NCI-H1092 (cell line): ENCODE data around the gene GBF1.

ENCODE experiments used
- DNase-seq: peaks from one replicate; lab custom pipeline; 2025; lab: John Stamatoyannopoulos, UW

GBF1 gene

DNA sequence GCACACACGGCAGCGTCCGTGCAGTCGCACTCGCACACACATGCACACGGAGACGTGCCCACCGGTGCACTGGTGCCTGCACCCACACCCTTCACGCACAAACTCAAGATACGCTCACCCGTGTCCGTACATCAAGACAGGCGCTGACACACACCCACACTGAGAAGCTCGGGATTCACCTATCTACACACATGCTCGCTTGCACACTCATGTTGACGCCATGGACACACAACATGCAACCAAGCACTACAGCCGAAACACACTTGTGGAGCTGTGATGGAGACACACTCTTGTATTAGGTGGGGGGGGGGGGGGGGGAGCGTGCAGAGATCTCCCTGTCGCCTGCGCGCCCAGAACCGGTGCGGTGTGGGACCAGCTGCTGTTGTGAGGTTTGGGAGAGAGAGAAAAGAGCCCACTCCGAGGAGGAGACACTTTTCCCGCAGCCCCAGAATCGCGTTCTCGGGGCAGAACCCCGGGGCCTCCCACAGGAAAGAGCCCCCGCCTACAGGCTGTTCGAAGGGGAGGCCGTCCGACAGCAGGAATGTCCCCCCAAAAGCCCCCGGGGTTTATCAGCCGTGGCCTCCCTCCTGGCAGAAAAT is 149.6 kb downstream of the GBF1 start:
- DNase-seq, result no peak

DNA sequence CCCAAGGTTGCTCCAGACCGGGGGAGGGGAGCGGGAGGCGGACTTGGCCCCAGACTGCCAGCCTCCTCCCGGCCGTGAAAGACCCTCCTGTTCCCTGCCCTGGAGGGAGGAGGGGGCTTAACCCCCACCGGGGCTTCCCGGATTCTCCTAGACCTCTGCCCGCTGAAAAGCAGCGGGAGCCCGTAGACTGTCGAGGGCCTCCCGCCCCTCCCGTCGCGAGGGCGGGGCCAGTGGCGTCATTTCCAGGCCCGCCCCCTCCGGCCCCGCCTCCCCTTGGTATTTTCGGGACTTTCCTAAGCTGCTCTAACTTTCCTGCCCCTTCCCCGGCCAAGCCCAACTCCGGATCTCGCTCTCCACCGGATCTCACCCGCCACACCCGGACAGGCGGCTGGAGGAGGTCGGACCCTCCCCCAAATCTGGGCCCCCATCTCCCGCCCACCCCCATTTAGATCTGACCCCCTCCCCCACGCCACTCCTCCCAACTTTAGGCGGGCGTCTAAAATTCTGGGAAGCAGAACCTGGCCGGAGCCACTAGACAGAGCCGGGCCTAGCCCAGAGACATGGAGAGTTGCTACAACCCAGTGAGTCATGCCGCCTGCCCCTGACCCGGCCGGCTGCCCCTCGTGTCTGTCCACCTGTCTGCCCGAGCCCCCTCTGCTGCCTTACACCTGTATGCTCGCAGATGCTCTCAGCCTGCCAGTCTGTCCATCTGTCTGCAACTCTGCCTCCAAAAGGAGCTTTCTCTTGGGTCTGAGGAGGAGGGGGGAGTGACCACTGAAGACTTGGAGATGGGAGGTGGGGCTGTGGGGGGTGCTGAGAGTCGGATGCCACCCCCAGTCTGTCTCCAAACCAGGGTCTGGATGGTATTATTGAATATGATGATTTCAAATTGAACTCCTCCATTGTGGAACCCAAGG is 150.3 kb downstream of the GBF1 start, which contains the start of gene NFKB2:
TSS of gene NFKB2 (plus strand) at position 306 of the 917 bp plus-strand sequence. CDS start at position 561, 255 bp downstream.
- peak; percentile 5 for DNase-seq

GRCh38 chr10:102396317-102396650 is 151.0 kb downstream of the GBF1 start:
- no peak for DNase-seq

GRCh38 chr10:102396730-102397151 is 151.4 kb downstream of the GBF1 start:
- no peak for DNase-seq

GRCh38 chr10:102397222-102398171 is 152.2 kb downstream of the GBF1 start:
- DNase-seq, result no peak

GRCh38 chr10:102398172-102399020 is 153.1 kb downstream of the GBF1 start:
- no peak for DNase-seq

GRCh38 chr10:102399217-102400021 is 154.1 kb downstream of the GBF1 start:
- DNase-seq, result peak; percentile 58

DNA sequence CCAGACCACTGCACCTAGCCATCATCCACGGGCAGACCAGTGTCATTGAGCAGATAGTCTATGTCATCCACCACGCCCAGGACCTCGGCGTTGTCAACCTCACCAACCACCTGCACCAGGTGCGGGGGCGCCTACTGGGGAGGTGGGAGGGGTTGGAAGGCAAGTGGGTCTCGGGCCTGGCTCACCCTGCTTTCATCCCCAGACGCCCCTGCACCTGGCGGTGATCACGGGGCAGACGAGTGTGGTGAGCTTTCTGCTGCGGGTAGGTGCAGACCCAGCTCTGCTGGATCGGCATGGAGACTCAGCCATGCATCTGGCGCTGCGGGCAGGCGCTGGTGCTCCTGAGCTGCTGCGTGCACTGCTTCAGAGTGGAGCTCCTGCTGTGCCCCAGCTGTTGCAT is 154.7 kb downstream of the GBF1 start:
- DNase-seq, result no peak

DNA sequence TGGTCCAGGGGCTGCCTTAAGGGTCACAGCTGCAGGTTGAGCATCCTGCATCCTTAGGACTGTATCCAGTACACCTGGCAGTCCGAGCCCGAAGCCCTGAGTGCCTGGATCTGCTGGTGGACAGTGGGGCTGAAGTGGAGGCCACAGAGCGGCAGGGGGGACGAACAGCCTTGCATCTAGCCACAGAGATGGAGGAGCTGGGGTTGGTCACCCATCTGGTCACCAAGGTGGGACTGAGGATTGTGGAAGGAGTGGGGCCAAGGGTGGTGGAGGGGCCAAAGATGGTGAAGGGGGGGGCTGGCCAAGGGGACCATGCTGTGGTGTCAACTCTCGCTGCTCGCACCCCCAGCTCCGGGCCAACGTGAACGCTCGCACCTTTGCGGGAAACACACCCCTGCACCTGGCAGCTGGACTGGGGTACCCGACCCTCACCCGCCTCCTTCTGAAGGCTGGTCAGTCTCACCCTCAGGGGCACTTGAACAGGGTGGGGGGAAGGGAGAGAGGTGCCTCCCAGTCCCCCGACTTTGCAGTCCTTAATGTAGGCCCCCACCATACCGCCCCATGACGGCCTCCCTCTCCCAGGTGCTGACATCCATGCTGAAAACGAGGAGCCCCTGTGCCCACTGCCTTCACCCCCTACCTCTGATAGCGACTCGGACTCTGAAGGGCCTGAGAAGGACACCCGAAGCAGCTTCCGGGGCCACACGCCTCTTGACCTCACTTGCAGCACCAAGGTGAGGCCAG is 155.4 kb downstream of the GBF1 start:
- no peak for DNase-seq

- DNase-seq, result no peak
These were observed 156.0 kb downstream of the GBF1 start for GRCh38 chr10:102401342-102401654.

- DNase-seq, result no peak
These were observed 156.6 kb downstream of the GBF1 start for GRCh38 chr10:102401735-102402511.

- DNase-seq, result no peak
These were observed 157.2 kb downstream of the GBF1 start for GRCh38 chr10:102402512-102402896.

DNA sequence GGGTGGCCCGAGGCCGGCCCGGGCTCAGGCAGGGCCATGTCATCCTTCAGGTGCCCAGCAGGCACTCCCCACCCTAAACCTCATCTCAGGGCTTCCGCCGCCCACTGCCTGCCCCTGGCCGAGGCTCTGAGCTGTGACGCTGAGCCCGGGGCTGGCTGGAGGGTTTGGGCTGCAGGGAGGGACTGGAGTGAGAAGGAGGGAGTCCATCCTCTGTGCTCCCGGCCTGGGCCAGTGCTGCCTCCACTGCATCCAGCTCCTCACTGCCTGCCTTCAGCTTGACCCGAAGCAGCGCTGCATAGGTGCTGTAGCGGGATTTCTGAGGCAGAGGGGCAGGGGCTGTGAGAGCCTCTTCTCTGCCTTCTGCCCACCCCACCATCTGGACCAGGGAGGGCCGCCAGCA is 157.8 kb downstream of the GBF1 start:
- no peak for DNase-seq

DNA sequence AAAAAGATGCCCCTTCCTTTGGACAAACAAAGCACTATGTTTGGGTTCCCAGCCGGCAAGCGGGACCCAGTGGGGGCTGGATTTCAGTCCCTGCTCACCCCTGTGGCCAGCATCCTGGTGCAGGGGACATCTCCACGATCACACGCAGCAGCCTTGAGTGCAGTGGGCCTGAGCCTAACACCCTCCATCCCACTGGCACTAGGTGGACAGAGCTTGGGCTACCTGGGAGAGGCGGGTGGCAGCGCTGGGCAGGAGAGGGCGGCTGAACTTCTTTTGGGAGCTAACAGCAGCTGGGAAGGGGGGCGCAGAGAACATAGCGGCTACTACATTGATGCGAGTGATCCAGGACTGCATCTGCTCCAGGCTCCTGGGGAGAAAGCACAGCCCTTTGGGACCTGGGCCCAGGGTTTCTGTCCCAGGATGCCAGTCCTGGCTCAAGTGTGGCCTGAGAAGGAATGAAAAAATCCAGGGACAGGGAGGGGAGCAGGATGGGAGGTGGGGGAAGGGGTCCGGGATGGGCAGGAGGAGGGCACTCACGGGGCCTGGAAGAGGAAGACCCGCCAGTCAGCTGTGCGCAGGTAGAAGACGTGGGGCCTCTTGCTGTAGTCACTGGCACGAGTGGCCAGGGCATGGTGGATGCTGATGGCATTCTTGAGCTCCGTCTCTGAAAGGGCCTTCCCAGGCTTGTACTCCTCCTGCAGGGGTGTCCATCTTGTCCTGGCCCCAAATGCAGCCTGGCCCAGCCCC is 159.2 kb downstream of the GBF1 start:
- no peak for DNase-seq

DNA sequence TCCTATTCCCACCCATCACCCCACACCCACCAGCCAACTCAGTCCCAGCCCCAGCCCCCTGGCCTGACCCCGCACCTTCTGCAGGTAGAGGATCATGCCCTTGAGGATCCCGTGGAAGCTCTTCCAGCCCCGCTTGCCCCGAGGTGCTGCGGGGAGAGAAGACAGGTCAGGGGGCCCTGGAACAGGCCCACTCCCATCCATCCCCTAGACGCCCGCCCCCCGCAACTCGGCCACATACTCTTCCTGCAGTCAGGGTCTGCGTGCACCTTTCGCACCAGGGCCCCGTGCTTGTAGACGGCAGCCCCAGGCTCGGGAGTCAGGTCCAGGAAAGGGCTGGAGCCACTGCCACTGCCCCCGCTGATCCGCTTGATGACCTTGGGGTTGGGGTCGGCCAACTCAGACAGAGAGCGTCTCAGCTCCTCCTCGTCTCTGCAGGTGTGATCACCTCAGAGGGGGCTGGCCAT is 159.8 kb downstream of the GBF1 start:
- DNase-seq, result no peak

DNA sequence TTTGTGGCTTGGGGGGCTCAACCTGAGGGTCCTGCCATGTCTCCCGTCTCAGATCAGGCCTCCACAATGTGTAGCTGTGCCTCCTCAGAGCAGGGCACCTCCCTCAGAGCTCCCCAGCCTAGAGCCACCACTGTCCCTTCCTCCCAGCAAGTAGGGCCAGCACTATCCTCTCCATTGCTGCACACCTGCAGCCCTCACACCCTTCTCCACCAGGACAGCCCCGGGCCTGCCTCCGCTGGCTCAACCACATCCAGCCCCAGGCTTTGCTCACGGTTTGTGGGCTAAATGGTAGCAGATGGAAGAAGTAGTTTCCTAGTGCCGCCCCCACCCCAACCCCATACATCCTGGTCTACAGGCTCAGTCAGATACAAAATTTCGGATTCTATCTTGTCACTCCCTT is 160.3 kb downstream of the GBF1 start:
- DNase-seq, result no peak

- no peak for DNase-seq
These were observed 161.5 kb downstream of the GBF1 start for GRCh38 chr10:102406815-102407214.

DNA sequence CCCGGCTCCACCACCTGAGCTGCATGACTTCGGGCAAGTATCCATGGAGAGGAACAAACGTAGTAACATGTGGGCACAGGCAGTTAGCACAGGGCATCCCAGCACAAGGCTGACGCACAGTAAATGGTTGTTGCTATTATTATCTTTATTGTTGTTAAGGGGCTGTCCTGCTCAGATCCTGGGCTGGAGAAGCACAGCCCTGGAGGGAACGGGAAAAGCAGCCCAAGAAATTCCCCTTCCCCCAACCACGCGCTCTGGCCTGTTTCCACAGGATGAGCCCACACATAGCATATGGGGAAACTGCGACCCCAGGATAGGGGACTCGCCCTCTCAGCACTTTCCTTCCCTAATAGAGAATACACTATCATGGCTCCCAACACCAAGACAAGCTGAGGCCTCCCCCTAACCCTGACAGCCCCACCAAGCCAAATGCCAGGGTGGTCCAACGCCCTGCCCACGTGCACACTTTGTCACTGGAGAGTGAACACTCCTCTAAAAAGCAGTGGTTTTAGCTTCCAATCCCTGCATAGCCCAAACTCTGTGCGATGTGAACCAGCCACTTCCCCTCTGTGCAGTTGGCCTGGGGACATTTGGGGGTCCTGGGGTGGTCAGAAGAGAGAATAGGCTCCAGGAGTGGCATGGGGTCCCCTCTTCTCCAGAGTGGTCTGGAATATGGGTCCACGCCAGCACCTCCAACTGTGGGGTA is 162.2 kb downstream of the GBF1 start:
- no peak for DNase-seq
